ENCODE data around the gene FAM171A1. TPM values are rescaled to one million over a fixed set of nuclear protein-coding genes. Genes with fewer than 3 reads are reported as not detected.

Gene FAM171A1
- total and polyA plus RNA-seq, 2 donors (not counting 3 experiments of a cell fraction or from before 2014, with no cell fraction given), result 56.3 to 75.8 TPM

- Histone ChIP-seq H3K4me1 (ENCODE audit: control insufficient read depth, extremely low read depth, insufficient read depth, low read length) (peaks cover 29% of the 10 kb centered on the region), H2AFZ (ENCODE audit: low read depth, low read length) (no peak overlapping the region), H3K9ac (replicated peaks; ENCODE audit: extremely low read depth, insufficient read depth, low read length) (no peak overlapping the region), H3K9me1 (replicated peaks; ENCODE audit: control insufficient read depth, extremely low read depth, insufficient read depth, low read length) (no peaks in the 10 kb centered on the region), H3K79me2 (ENCODE audit: control insufficient read depth, insufficient read depth, low read length) (peaks cover 87% of the 10 kb centered on the region), H4K20me1 (replicated peaks; ENCODE audit: control insufficient read depth, extremely low read depth, insufficient read depth, low read length) (no peaks in the 10 kb centered on the region), H3K4me2 (ENCODE audit: insufficient read depth, low read length) (no peak overlapping the region), H3K4me3 (replicated peaks in 1 of 3; ENCODE audit: insufficient read depth in 1 of 3, low read depth in 1 of 3, low read length in 3 of 3) (no peak overlapping the region), H3K36me3 (ENCODE audit: control insufficient read depth in 2 of 2, extremely low read depth in 1 of 2, insufficient read depth in 2 of 2, low read length in 2 of 2) (no peaks in the 10 kb centered on the region), H3K27me3 (ENCODE audit: control insufficient read depth in 2 of 2, insufficient read depth in 2 of 2, low read length in 2 of 2) (no peaks in the 10 kb centered on the region), H3K27ac (ENCODE audit: insufficient read depth, low read depth, low read length) (no peak overlapping the region), H3K9me3 (replicated peaks; ENCODE audit: control insufficient read depth, insufficient read depth, low read length) (no peaks in the 10 kb centered on the region)
- no peak for FAIRE-seq
- ChIA-PET CTCF (interaction anchor here (0.6 to 2.4 kb wide), 2 partner anchors 22 to 24 kb away, joined by 3 to 8 read pairs; partner anchors contain the start of gene FAM171A1), POLR2A (no interaction called here)
- dilution Hi-C loops (cut with MboI; ENCODE audit: extremely low pct_ligation_motif_present, low sequenced_read_pairs) (no loop called here), intact Hi-C loops (cut with micrococcal nuclease) (no loop called here)
- no peak for DNase-seq (ENCODE audit: low read depth, low spot score)
- no TSS peak for BruUV-seq (replicated peaks)
- TF ChIP-seq POLR2AphosphoS5 (IDR thresholded peaks at IDR 0.05; ENCODE audit: insufficient read depth, low read depth, low read length), result no peak
- no peak for TF ChIP-seq MAX (IDR thresholded peaks at IDR 0.05; ENCODE audit: insufficient read depth, insufficient read length)
- no peak for TF ChIP-seq GATA2 (IDR thresholded peaks at IDR 0.05; ENCODE audit: insufficient read depth, insufficient read length, low read depth, low read length)
- TF ChIP-seq CTCF (IDR thresholded peaks at IDR 0.05; ENCODE audit: extremely low read depth in 1 of 2, insufficient read depth in 1 of 2, low read depth in 1 of 2, low read length in 2 of 2), result no peak
- no peak for TF ChIP-seq FOS (IDR thresholded peaks at IDR 0.05; ENCODE audit: borderline replicate concordance, insufficient read depth, low read length)
- no peak for TF ChIP-seq EZH2 (IDR thresholded peaks at IDR 0.05; ENCODE audit: borderline replicate concordance, low read depth, low read length, severe bottlenecking)
- no peak for TF ChIP-seq POLR2A (IDR thresholded peaks at IDR 0.05; ENCODE audit: low read depth, low read length)
- TF ChIP-seq MYC (IDR thresholded peaks at IDR 0.05; ENCODE audit: low read depth, low read length), result no peak
- no peak for TF ChIP-seq JUN (IDR thresholded peaks at IDR 0.05; ENCODE audit: borderline replicate concordance, insufficient read depth, insufficient read length, low read depth)
Measured at GRCh38 chr10:15346440-15347141, 24.5 kb downstream of the FAM171A1 start.

Data from endothelial cell of umbilical vein (primary cell).